Bronchial epithelial cell (primary cell): ENCODE data around the gene KIF1A. TPM values are rescaled to one million over a fixed set of nuclear protein-coding genes. Genes with fewer than 3 reads are reported as not detected.

Experiments
- DNase-seq: peaks from one replicate; pipeline ENCODE4 v3.0.0-alpha.2; 2010; ENCODE audit warnings: low read depth
- FAIRE-seq: peaks from 2 replicates; lab custom pipeline; 2011; peaks lifted over from hg19 to GRCh38; lab: Jason Lieb, UNC
- H3K27me3 ChIP-seq: 2 replicates; pipeline ENCODE4 v1.5.1; 2011; ENCODE audit warnings: low read length; ENCODE audit not compliant: control insufficient read depth, insufficient read depth
- H3K36me3 ChIP-seq: 2 replicates; pipeline ENCODE4 v1.5.1; 2011; ENCODE audit warnings: low read length; ENCODE audit not compliant: control insufficient read depth, insufficient read depth
- H3K4me3 ChIP-seq: 2 replicates; pipeline ENCODE4 v1.5.1; 2011; ENCODE audit warnings: mild to moderate bottlenecking, low read depth, low read length, control low read depth
- CTCF ChIP-seq: IDR thresholded peaks from 2 replicates; pipeline ENCODE4 v1.5.1; 2011; ENCODE audit warnings: mild to moderate bottlenecking, moderate library complexity, low read length, control low read depth, inconsistent platforms; ENCODE audit not compliant: insufficient read depth, severe bottlenecking
- total RNA-seq: library from RNA; depleted of rRNA; stranded (reverse); fragments of >200 nt; gene quantifications from 2 replicates; pipeline ENCODE4 v1.2.1, GENCODE V29; 2014

The KIF1A gene
- total RNA-seq, 1 donor from 2014 or later, result not detected

GRCh38 chr2:240856151-240856980 is 36.3 kb upstream of the KIF1A start:
- H3K4me3 ChIP-seq, result no peak overlapping the region
- no peak for DNase-seq
- no peak for FAIRE-seq
- TF ChIP-seq CTCF, result no peak
- H3K27me3 ChIP-seq, result no peaks in the 10 kb centered on the region
- no peaks in the 10 kb centered on the region for H3K36me3 ChIP-seq

- no peak for TF ChIP-seq CTCF
- FAIRE-seq (no peak), DNase-seq (no peak)
- Histone ChIP-seq H3K36me3 (no peaks in the 10 kb centered on the region), H3K27me3 (no peaks in the 10 kb centered on the region), H3K4me3 (no peak overlapping the region)
Observed at GRCh38 chr2:240855670-240856069, 35.7 kb upstream of the KIF1A start.

DNA sequence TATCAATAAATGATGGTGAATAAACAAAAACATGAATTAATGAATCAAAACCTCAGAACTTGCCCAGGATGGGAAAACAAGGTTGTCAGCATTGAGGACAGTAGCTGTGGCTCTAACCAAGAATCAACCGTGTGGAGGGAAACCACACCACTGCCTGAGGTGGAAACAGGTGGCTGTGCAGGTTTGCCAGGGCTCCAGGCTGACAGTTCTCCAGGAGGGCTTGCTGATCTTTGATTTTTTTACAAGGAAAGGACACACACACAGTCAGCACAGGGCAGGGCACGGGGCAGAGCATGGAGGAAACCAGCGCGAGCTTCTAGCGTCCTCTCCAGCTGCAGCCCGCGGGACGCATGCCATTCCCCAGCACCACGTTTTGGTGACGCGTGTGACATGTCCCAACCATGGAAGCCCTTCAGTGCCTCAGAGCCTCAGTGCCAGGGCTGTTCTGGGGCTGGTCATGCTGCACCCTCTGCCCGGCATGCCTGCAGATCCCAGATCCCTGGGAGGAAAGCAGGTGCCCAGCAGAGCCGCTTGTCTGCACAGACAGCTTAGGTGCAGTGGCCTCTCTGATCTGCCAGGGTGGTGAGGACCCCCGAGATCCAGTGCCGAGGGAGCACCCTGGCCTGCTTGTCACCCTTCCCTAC is 32.8 kb upstream of the KIF1A start:
- TF ChIP-seq CTCF, result no peak
- no peak for FAIRE-seq
- no peak for DNase-seq
- no peak overlapping the region for H3K4me3 ChIP-seq
- H3K36me3 ChIP-seq, result no peaks in the 10 kb centered on the region
- no peaks in the 10 kb centered on the region for H3K27me3 ChIP-seq

DNA sequence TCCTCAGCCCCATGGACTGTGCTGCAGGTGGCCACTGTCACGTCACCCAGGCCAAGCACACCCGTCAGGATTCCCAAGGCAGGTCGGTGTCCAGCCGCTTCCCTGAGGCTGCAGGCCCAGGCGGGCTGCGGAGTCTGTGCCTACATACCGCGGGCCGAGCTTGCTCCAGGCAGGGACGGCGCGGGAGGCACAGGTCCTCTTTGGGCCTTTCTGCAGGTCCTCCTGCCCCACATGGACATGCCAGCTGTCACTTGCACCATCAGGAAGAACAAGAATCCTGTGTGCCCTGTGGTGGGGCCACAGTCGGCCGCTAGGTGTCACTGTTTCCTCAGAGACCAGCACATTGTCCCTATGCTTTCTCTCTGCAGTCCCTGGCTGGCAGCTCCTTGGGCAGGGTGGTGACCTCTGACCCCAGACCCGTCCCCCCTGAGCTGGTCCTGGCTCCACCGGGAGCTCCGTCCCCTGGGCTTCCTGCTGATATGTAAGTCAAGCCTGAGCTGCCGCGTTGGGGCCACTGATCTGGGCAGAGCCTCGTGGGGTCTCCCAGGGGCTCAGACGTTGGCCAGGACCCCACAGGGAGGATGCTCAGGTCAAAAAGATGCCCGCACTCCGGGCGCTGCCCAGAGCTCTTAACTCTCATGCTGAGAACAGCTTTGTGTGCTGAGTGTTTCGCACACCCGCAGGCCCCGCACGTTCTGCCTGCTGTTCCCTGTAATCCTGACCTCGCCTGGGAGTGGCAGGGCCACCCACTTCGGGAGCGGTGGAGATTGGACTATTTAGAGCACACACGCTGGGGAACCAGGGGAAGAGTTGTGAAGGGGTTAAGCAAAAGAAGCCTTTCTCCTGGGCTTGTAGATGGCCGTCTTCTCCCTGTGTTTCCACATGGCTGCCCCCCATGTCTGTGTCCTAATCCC is 31.3 kb upstream of the KIF1A start:
- H3K27me3 ChIP-seq, result no peaks in the 10 kb centered on the region
- TF ChIP-seq CTCF, result peak; percentile 97
- no peak overlapping the region for H3K4me3 ChIP-seq
- no peaks in the 10 kb centered on the region for H3K36me3 ChIP-seq
- peak; percentile 58 for DNase-seq
- no peak for FAIRE-seq

DNA sequence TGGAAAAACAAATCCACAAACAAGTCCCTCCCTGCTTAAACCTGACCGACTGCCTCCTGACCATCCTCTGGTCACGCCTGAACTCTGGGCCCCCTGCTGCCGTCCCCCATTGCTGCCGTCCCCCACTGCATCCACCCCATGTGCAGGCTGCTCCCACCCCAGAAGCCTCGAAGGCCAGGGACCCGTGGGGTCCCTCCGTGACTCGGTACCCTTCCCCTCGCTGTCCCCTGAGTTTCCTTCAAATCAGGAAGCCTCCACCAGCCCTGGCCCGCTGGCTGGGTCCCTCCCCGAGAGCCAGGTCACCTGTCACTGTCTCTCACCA is 30.7 kb upstream of the KIF1A start:
- no peak overlapping the region for H3K4me3 ChIP-seq
- DNase-seq (no peak), FAIRE-seq (no peak)
- H3K27me3 ChIP-seq, result peaks cover 2% of the 10 kb centered on the region
- no peak for TF ChIP-seq CTCF
- H3K36me3 ChIP-seq, result no peaks in the 10 kb centered on the region
